Tibial nerve (tissue), 4 donors: ENCODE data around the gene AMER1. TPM values are rescaled to one million over a fixed set of nuclear protein-coding genes. Genes with fewer than 3 reads are reported as not detected.

Source experiments
- DNase-seq, 2 donors: peaks; one replicate each; pipeline ENCODE4 v3.0.0-alpha.2; 2019; ENCODE audit warnings: low spot score in 2 of 2
- H3K27ac ChIP-seq, 4 donors: fragments of 200-600 bp; sonication (generic) in 3 of 4; one replicate each; pipeline ENCODE4 v1.5.1; 2017 to 2019; ENCODE audit warnings: mild to moderate bottlenecking in 1 of 4
- H3K27me3 ChIP-seq, 2 donors: fragments of 200-600 bp; sonication (generic) in 1 of 2; one replicate each; pipeline versions ENCODE4 v1.5.1 to v1.6.0; 2017 to 2019
- H3K36me3 ChIP-seq, 3 donors: fragments of 200-600 bp; sonication (generic); one replicate each; pipeline ENCODE4 v1.5.1; 2018 to 2019
- H3K4me1 ChIP-seq, 4 donors: fragments of 200-600 bp; sonication (generic) in 3 of 4; one replicate each; pipeline ENCODE4 v1.5.1; 2017 to 2019
- H3K4me3 ChIP-seq, 4 donors: fragments of 200-600 bp; sonication (generic) in 3 of 4; one replicate each; pipeline ENCODE4 v1.5.1; 2017 to 2019; ENCODE audit warnings: mild to moderate bottlenecking in 1 of 4, moderate library complexity in 1 of 4
- H3K9me3 ChIP-seq, 4 donors: fragments of 200-600 bp; sonication (generic) in 3 of 4; one replicate each; pipeline ENCODE4 v1.5.1; 2017 to 2019
- EP300 ChIP-seq, 2 donors: sonication (generic); formaldehyde crosslinking; IDR thresholded peaks; one replicate each; pipeline ENCODE4 v1.6.1; 2017; ENCODE audit warnings: antibody characterized with exemption in 2 of 2, mild to moderate bottlenecking in 1 of 2
- POLR2A ChIP-seq, 2 donors: fragments of 450-650 bp; IDR thresholded peaks; one replicate each; pipeline ENCODE4 v1.6.1; 2017; ENCODE audit warnings: antibody characterized with exemption in 2 of 2, mild to moderate bottlenecking in 2 of 2, moderate library complexity in 2 of 2
- WGBS, 2 donors: methylation state at CpG; one replicate each; pipeline ENCODE4 v1.1.5; 2018; 5-methylcytosine and 5-hydroxymethylcytosine counted together
- total RNA-seq, 4 donors: library from RNA; depleted of rRNA; stranded (reverse); fragments of >200 nt; gene quantifications; one replicate each; pipeline ENCODE4 v1.1.0, GENCODE V29; 2016
- TF ChIP-seq, protein P1 (sequence below), 5 experiments: fragments of 200-600 bp in 3 of 5; fragments of 450-650 bp in 2 of 5; sonication (generic) in 3 of 5; IDR thresholded peaks; one replicate each; pipeline ENCODE4 v1.5.1; 2016 to 2019; ENCODE audit warnings: antibody characterized with exemption in 5 of 5, mild to moderate bottlenecking in 3 of 5, moderate library complexity in 2 of 5

The AMER1 gene
- total RNA-seq, 4 donors from 2014 or later: 4.5 to 10.9 (median 6.5) TPM

DNA sequence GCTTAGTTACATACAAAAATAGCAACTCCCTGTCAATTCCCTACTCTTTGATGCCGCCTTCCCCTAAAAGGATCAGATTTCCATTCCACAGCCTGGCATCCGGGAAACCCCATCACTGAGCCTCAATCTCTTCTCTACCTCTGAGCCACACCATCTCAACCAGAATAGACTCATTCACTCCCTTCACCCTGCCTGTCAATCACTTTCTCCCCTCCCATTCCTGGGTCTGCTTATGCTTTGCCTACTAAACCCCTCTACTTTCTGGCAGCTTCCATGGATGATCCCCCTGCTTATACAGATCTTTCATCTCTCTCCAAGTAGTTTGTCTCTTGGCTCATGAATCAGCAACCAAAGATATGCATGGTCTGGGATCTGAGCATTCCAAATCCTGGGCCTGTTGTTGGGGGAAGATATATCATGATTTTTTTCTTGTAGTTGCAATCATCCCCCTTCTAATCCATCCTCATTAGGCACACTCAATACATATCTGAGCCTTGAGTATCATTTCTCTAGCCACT is 2.6 kb downstream of the AMER1 start:
- Histone ChIP-seq H3K36me3 (no peaks in the 10 kb centered on the region), H3K9me3 (no peaks in the 10 kb centered on the region), H3K27me3 (no peaks in the 10 kb centered on the region), H3K4me1 (peaks cover 0 to 28% (median 0%) of the 10 kb centered on the region in 4 donors), H3K4me3 (no peak overlapping the region), H3K27ac (peak overlapping the region in 1 of 4 donors; percentile 36)
- no peak for TF ChIP-seq POLR2A (IDR thresholded peaks at IDR 0.05)
- no peak for TF ChIP-seq EP300 (IDR thresholded peaks at IDR 0.05)
- TF ChIP-seq, protein P1, sequence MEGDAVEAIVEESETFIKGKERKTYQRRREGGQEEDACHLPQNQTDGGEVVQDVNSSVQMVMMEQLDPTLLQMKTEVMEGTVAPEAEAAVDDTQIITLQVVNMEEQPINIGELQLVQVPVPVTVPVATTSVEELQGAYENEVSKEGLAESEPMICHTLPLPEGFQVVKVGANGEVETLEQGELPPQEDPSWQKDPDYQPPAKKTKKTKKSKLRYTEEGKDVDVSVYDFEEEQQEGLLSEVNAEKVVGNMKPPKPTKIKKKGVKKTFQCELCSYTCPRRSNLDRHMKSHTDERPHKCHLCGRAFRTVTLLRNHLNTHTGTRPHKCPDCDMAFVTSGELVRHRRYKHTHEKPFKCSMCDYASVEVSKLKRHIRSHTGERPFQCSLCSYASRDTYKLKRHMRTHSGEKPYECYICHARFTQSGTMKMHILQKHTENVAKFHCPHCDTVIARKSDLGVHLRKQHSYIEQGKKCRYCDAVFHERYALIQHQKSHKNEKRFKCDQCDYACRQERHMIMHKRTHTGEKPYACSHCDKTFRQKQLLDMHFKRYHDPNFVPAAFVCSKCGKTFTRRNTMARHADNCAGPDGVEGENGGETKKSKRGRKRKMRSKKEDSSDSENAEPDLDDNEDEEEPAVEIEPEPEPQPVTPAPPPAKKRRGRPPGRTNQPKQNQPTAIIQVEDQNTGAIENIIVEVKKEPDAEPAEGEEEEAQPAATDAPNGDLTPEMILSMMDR (IDR thresholded peaks at IDR 0.05): no peak
- 60 to 69% methylated on average over 2 of the region's 2 CpGs for WGBS, 2 donors
- DNase-seq: no peak

DNA sequence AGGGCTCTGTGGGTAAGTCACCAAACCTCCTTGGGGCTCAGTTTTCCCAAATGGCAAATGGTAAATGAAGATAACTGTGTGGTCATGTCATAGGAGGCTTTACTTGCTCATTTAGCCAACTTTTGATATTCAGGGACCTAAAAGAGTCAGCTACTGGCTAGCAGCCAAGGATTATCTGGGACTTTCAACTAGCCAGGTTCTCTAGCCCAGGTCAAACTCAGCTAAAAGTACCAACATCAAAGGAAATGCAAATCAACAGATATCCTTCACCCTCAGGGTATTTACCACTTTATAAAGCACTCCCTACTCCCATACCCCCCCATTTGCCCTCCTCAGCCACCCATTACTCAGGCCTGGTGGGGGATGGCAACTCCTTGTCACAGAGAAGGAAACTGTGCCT is 7.5 kb downstream of the AMER1 start:
- Histone ChIP-seq H3K9me3 (no peaks in the 10 kb centered on the region), H3K27me3 (no peaks in the 10 kb centered on the region), H3K4me1 (peaks cover 0 to 10% (median 0%) of the 10 kb centered on the region in 4 donors), H3K4me3 (no peak overlapping the region), H3K36me3 (peaks cover 0 to 7% (median 0%) of the 10 kb centered on the region in 3 donors), H3K27ac (no peak overlapping the region)
- no peak for DNase-seq
- TF ChIP-seq, protein P1 (IDR thresholded peaks at IDR 0.05): no peak
- no peak for TF ChIP-seq POLR2A (IDR thresholded peaks at IDR 0.05)
- TF ChIP-seq EP300 (IDR thresholded peaks at IDR 0.05): no peak

DNA sequence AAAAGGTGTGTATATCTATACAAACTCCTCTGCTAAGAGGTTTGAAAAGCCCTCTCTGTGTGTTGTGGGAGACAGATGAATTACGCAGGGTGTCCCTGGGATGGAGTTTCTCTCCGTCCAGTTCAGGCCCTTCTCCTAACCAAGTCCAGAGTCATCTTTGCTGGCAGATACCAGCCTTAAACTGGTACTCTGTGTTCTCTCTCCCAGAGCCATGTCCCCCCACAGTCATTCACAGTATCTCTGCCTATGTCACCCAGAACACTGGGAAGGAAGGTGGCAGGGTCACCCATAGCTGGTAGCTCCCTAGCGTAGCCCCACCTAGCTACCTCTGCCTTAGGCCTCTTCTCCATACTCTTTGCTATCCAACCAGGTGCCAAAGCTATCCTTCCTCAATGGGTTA is 8.9 kb downstream of the AMER1 start:
- WGBS, 2 donors: 91 to 100% methylated on average over 3 of the region's 3 CpGs

DNA sequence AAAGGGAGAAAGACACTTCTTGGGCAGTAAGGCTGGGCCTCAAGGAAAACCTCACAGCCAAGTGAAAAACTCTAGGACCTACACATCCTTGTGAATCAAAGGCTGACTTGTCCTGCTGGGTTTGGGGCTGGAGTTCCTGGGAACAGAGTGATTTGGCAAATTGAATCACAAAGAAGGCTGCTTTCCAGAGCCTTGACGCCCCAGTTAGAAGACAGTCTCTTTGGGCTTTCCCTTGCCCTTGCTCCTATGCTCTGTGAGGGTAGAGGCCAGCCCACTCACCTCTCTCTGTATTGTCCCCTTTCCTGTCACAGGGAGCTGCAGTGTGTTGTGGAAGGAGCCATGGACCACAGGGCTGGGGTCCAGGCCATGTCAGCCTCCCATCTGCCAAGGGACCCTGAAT is 9.6 kb downstream of the AMER1 start:
- Histone ChIP-seq H3K4me1 (no peaks in the 10 kb centered on the region), H3K36me3 (peaks cover 0 to 29% (median 0%) of the 10 kb centered on the region in 3 donors), H3K4me3 (no peak overlapping the region), H3K27ac (no peak overlapping the region), H3K27me3 (no peaks in the 10 kb centered on the region), H3K9me3 (no peaks in the 10 kb centered on the region)
- TF ChIP-seq POLR2A (IDR thresholded peaks at IDR 0.05): no peak
- no peak for TF ChIP-seq EP300 (IDR thresholded peaks at IDR 0.05)
- TF ChIP-seq, protein P1 (IDR thresholded peaks at IDR 0.05): no peak
- 22 to 43% methylated on average over 1 of the region's 1 CpG for WGBS, 2 donors
- DNase-seq: no peak

More for the DNA sequence above, 8.9 kb downstream of the AMER1 start:
- TF ChIP-seq POLR2A (IDR thresholded peaks at IDR 0.05): no peak
- no peak for TF ChIP-seq EP300 (IDR thresholded peaks at IDR 0.05)
- TF ChIP-seq, protein P1 (IDR thresholded peaks at IDR 0.05): no peak
- no peak for DNase-seq
- Histone ChIP-seq H3K4me1 (no peaks in the 10 kb centered on the region), H3K27me3 (no peaks in the 10 kb centered on the region), H3K9me3 (no peaks in the 10 kb centered on the region), H3K36me3 (peaks cover 0 to 21% (median 0%) of the 10 kb centered on the region in 3 donors), H3K27ac (no peak overlapping the region), H3K4me3 (no peak overlapping the region)

DNA sequence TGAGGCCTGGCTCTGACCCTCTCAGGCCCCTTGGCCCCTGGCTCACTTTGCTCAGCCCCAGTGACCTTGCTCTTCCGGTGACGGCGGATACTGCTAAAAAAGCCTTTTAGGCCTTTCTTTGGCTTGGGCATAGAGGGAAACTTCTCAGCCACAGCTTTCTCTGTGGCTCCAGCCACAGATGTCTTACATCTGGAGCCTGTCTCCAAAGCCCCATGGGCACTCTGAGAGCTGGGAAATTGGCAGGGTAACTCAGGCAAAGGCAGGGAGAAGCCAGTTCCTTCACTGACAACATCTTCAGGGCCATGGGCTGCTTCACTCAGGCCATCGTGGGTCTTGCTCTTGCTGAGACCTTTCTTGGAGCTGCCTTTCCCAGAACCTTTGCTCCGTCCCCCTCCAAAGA is 12.8 kb downstream of the AMER1 start:
- TF ChIP-seq EP300 (IDR thresholded peaks at IDR 0.05): no peak
- TF ChIP-seq POLR2A (IDR thresholded peaks at IDR 0.05): no peak
- TF ChIP-seq, protein P1 (IDR thresholded peaks at IDR 0.05): no peak
- Histone ChIP-seq H3K27ac (no peak overlapping the region), H3K4me1 (no peaks in the 10 kb centered on the region), H3K4me3 (no peak overlapping the region), H3K9me3 (no peaks in the 10 kb centered on the region), H3K36me3 (peaks cover 0 to 48% (median 0%) of the 10 kb centered on the region in 3 donors), H3K27me3 (no peaks in the 10 kb centered on the region)
- no peak for DNase-seq
- 81 to 89% methylated on average over 4 to 5 of the region's 5 CpGs for WGBS, 2 donors
